Body of pancreas (tissue), 4 donors: ENCODE data around the gene KRTAP2-2. TPM values are rescaled to one million over a fixed set of nuclear protein-coding genes. Genes with fewer than 3 reads are reported as not detected.

Source experiments
- ATAC-seq: fragments of 150-250 bp; one replicate; pipeline ENCODE4 v1.9.1; 2016
- DNase-seq, 4 donors: peaks; one replicate each; pipeline ENCODE4 v3.0.0-alpha.2; 2019
- H3K27ac ChIP-seq, 4 donors: fragments of 200-600 bp; sonication (generic); 1 replicate in 3 of 4; 2 replicates in 1 of 4; pipeline versions ENCODE4 v1.5.1 to v1.6.1; 2016 to 2019; ENCODE audit warnings: mild to moderate bottlenecking in 1 of 4, mixed read lengths in 1 of 4, moderate library complexity in 1 of 4
- H3K27me3 ChIP-seq, 2 donors: fragments of 200-600 bp; sonication (generic); one replicate each; pipeline ENCODE4 v1.6.0; 2016; ENCODE audit warnings: mild to moderate bottlenecking in 1 of 2
- H3K36me3 ChIP-seq, 2 donors: fragments of 200-600 bp; sonication (generic); replicated peaks in 1 of 2; 2 replicates each; pipeline ENCODE4 v1.5.1; 2016; ENCODE audit warnings: low read depth in 2 of 2; ENCODE audit not compliant: insufficient read depth in 1 of 2
- H3K4me1 ChIP-seq: fragments of 200-600 bp; sonication (generic); one replicate; pipeline ENCODE4 v1.6.0; 2016
- H3K4me3 ChIP-seq, 2 donors: fragments of 200-600 bp; sonication (generic); 1 replicate in 1 of 2; 2 replicates in 1 of 2; pipeline ENCODE4 v1.5.1; 2016 to 2019
- H3K9me3 ChIP-seq, 3 donors: fragments of 200-600 bp; sonication (generic); 1 replicate in 2 of 3; 2 replicates in 1 of 3; pipeline ENCODE4 v1.5.1; 2016
- CTCF ChIP-seq, 7 experiments: fragments of 450-650 bp in 4 of 7; fragments of 200-600 bp in 3 of 7; sonication (generic) in 3 of 7; IDR thresholded peaks; one replicate each; pipeline ENCODE4 v1.5.1; 2016 to 2019; ENCODE audit warnings: antibody characterized with exemption in 7 of 7
- POLR2A ChIP-seq, 3 donors: fragments of 450-650 bp; IDR thresholded peaks; one replicate each; pipeline ENCODE4 v1.6.1; 2016; ENCODE audit warnings: antibody characterized with exemption in 3 of 3, mild to moderate bottlenecking in 2 of 3
- WGBS, 2 donors: methylation state at CpG; one replicate each; pipeline ENCODE4 v1.1.5; 2017; 5-methylcytosine and 5-hydroxymethylcytosine counted together
- intact Hi-C: fragments of 100-400 bp; cut with DNase I; formaldehyde crosslinking; loops from one replicate; pipeline ENCODE4 v1.15.1; 2023
- total RNA-seq, 2 donors: library from RNA; depleted of rRNA; stranded (reverse); fragments of >200 nt; gene quantifications; one replicate each; pipeline ENCODE4 v1.1.0, GENCODE V29; 2016

Gene KRTAP2-2
- total RNA-seq, 2 donors from 2014 or later: not detected

GRCh38 chr17:41016578-41017215, 38.3 kb downstream of the KRTAP2-2 start:
- Histone ChIP-seq H3K4me1 (no peaks in the 10 kb centered on the region), H3K4me3 (no peak overlapping the region), H3K27ac (no peak overlapping the region), H3K9me3 (no peaks in the 10 kb centered on the region), H3K36me3 (no peaks in the 10 kb centered on the region), H3K27me3 (no peaks in the 10 kb centered on the region)
- no peak for ATAC-seq
- intact Hi-C loops: no loop called here
- TF ChIP-seq CTCF (IDR thresholded peaks at IDR 0.05) (no peak), POLR2A (IDR thresholded peaks at IDR 0.05) (no peak)
- no peak for DNase-seq
- 63 to 67% methylated on average over 13 of the region's 13 CpGs for WGBS, 2 donors

- Histone ChIP-seq H3K9me3 (no peaks in the 10 kb centered on the region), H3K27ac (no peak overlapping the region), H3K27me3 (no peaks in the 10 kb centered on the region), H3K4me3 (no peak overlapping the region), H3K4me1 (no peaks in the 10 kb centered on the region), H3K36me3 (no peaks in the 10 kb centered on the region)
- ATAC-seq: no peak
- no peak for DNase-seq
- TF ChIP-seq POLR2A (IDR thresholded peaks at IDR 0.05): no peak
- no peak for TF ChIP-seq CTCF (IDR thresholded peaks at IDR 0.05)
- WGBS, 2 donors: 56 to 67% methylated on average over 7 of the region's 7 CpGs
- intact Hi-C loops: no loop called here
Measured at GRCh38 chr17:41015454-41015853, 39.6 kb downstream of the KRTAP2-2 start.

GRCh38 chr17:41013606-41014005, 41.4 kb downstream of the KRTAP2-2 start:
- H3K9me3 ChIP-seq: no peaks in the 10 kb centered on the region
- no peaks in the 10 kb centered on the region for H3K4me1 ChIP-seq
- 5 to 31% methylated on average over 1 of the region's 1 CpG for WGBS, 2 donors
- H3K36me3 ChIP-seq: no peaks in the 10 kb centered on the region
- TF ChIP-seq CTCF (IDR thresholded peaks at IDR 0.05): no peak
- intact Hi-C loops: no loop called here
- ATAC-seq (no peak), DNase-seq (no peak)
- no peak overlapping the region for H3K27ac ChIP-seq
- H3K27me3 ChIP-seq: no peaks in the 10 kb centered on the region
- H3K4me3 ChIP-seq: no peak overlapping the region

GRCh38 chr17:41013181-41013580, 41.8 kb downstream of the KRTAP2-2 start:
- H3K27me3 ChIP-seq: no peaks in the 10 kb centered on the region
- intact Hi-C loops: no loop called here
- no peaks in the 10 kb centered on the region for H3K4me1 ChIP-seq
- DNase-seq (no peak), ATAC-seq (no peak)
- H3K4me3 ChIP-seq: no peak overlapping the region
- no peak for TF ChIP-seq CTCF (IDR thresholded peaks at IDR 0.05)
- TF ChIP-seq POLR2A (IDR thresholded peaks at IDR 0.05): no peak
- WGBS, 2 donors: 71 to 80% methylated on average over 3 of the region's 3 CpGs
- no peaks in the 10 kb centered on the region for H3K36me3 ChIP-seq
- no peak overlapping the region for H3K27ac ChIP-seq
- H3K9me3 ChIP-seq: no peaks in the 10 kb centered on the region
